ENCODE results near the gene HES3.

The HES3 gene

DNA sequence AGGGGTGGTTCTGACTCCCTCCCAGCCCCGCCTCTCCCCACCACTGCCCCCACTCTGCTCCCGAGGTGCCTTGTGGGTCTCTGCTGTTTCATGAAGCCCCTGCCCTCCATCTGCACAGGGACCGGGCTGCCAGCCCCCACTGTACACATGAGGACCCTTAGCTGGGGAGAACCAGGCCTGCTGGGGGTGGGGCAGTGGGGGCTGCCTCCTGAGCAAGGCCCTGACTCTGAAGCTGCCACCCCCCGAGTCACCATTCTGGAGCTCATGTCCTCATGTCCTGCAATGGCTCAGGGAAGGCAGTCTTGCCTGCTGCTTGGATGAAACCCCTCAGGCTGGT, 8.4 kb downstream of the HES3 start:
- H3K4me1 ChIP-seq (ENCODE audit: control insufficient read depth, insufficient read depth, low read length, poor library complexity, severe bottlenecking), result peaks cover 5% of the 10 kb centered on the region
- no peak for DNase-seq
- H3K27me3 ChIP-seq (replicated peaks; ENCODE audit: control insufficient read depth, insufficient read depth, low read length, poor library complexity, severe bottlenecking), result peaks cover 22% of the 10 kb centered on the region
- H3K27ac ChIP-seq (ENCODE audit: insufficient read depth, low read length, poor library complexity, severe bottlenecking), result no peak overlapping the region
- no peaks in the 10 kb centered on the region for H3K36me3 ChIP-seq (ENCODE audit: control insufficient read depth, insufficient read depth, low read length)
- H3K4me3 ChIP-seq (ENCODE audit: insufficient read depth, low read depth, low read length, poor library complexity, severe bottlenecking), result no peak overlapping the region
- no peaks in the 10 kb centered on the region for H3K9me3 ChIP-seq (ENCODE audit: control insufficient read depth, low read length)

DNA sequence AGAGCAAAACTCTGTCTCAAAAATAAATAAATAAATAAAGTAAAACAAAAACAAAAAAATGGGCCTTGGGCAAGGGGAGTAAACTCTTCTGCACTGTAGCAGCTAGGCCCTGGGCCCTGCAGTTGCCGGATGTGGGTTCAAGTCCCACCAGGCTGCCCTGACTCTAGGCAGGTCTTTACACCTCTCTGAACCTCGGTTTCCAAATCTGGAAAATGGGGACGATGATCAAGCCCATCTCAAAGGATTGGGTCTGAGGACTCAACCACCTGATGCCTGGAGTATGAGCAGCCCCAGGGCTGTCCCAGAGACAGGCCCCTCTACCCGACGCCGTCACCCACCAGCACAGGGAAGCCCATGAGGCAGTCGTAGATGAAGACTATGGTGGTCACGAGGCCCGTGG, 9.4 kb downstream of the HES3 start:
- no peak overlapping the region for H3K27ac ChIP-seq (ENCODE audit: insufficient read depth, low read length, poor library complexity, severe bottlenecking)
- peaks cover 13% of the 10 kb centered on the region for H3K27me3 ChIP-seq (replicated peaks; ENCODE audit: control insufficient read depth, insufficient read depth, low read length, poor library complexity, severe bottlenecking)
- no peaks in the 10 kb centered on the region for H3K9me3 ChIP-seq (ENCODE audit: control insufficient read depth, low read length)
- H3K36me3 ChIP-seq (ENCODE audit: control insufficient read depth, insufficient read depth, low read length), result no peaks in the 10 kb centered on the region
- H3K4me3 ChIP-seq (ENCODE audit: insufficient read depth, low read depth, low read length, poor library complexity, severe bottlenecking), result no peak overlapping the region
- peaks cover 5% of the 10 kb centered on the region for H3K4me1 ChIP-seq (ENCODE audit: control insufficient read depth, insufficient read depth, low read length, poor library complexity, severe bottlenecking)
- no peak for DNase-seq

DNA sequence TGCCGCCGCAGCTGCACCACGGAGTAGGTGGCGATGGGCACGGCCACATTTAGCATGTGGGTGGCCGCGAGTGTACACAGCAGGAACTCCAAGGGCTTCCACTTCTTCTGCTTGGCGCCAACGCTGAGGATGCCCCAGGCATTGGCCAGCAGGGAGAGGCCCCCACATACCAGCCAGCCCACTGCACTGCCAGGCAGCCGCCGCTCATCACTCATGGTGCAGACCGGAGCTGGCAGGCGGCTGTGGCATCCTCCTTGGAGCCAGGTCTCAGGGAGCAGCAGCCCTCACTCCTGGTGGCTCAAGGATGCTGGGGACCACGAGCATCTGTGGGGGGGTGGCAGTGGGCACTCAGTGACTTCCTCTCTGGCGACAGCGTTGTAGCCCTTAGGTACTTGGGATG, 10.7 kb downstream of the HES3 start:
- H3K27ac ChIP-seq (ENCODE audit: insufficient read depth, low read length, poor library complexity, severe bottlenecking), result no peak overlapping the region
- no peaks in the 10 kb centered on the region for H3K9me3 ChIP-seq (ENCODE audit: control insufficient read depth, low read length)
- H3K36me3 ChIP-seq (ENCODE audit: control insufficient read depth, insufficient read depth, low read length), result no peaks in the 10 kb centered on the region
- H3K4me3 ChIP-seq (ENCODE audit: insufficient read depth, low read depth, low read length, poor library complexity, severe bottlenecking), result no peak overlapping the region
- peaks cover 6% of the 10 kb centered on the region for H3K27me3 ChIP-seq (replicated peaks; ENCODE audit: control insufficient read depth, insufficient read depth, low read length, poor library complexity, severe bottlenecking)
- no peak for DNase-seq
- peaks cover 5% of the 10 kb centered on the region for H3K4me1 ChIP-seq (ENCODE audit: control insufficient read depth, insufficient read depth, low read length, poor library complexity, severe bottlenecking)

DNA sequence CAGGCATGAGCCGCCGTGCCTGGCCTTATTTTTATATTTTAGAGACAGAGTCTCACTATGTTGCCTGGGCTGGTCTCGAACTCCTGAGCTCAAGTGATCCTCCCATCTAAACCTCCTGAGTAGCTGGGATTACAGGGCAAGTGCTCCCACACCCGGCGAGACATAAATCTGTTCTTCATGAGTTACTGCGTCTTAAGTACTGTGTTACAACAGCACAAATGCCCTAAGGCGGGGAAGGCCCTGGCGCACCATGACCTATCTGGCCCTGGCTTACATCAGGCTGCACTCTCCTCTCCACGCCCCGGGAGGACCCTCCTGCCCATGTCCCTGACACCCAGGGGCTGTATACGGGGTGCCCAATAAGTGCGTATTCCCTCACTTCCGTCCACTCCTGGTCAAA, 12.7 kb downstream of the HES3 start:
- Histone ChIP-seq H3K4me1 (ENCODE audit: control insufficient read depth, insufficient read depth, low read length, poor library complexity, severe bottlenecking) (peaks cover 14% of the 10 kb centered on the region), H3K4me3 (ENCODE audit: insufficient read depth, low read depth, low read length, poor library complexity, severe bottlenecking) (no peak overlapping the region), H3K36me3 (ENCODE audit: control insufficient read depth, insufficient read depth, low read length) (no peaks in the 10 kb centered on the region), H3K27me3 (replicated peaks; ENCODE audit: control insufficient read depth, insufficient read depth, low read length, poor library complexity, severe bottlenecking) (no peaks in the 10 kb centered on the region), H3K27ac (ENCODE audit: insufficient read depth, low read length, poor library complexity, severe bottlenecking) (no peak overlapping the region), H3K9me3 (ENCODE audit: control insufficient read depth, low read length) (no peaks in the 10 kb centered on the region)
- no peak for DNase-seq

DNA sequence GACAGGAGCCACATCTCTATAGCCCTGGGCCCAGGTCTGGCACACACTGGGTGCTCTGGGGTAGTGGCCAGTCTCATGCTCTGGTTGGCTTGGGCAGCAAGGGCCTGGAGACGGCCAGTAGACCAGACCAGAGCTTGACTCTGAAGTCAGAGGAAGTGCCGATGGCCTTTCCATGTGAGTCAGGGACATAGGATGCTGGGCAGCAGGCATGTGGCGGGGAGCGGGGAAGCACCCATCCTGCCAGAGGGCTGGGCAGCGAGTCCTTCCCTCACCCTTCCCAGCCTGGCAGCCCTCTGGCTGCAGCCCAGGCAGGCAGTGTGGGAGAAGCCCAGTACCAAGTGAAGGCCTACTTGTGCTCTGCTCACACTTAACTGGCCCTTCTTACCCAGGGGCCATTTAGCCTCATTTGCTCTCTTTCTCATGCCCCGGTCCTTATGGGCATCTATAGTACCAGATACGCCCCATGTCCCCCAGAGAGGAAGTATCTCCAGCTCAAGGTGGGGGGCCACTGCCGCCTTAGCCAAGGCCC, 13.6 kb downstream of the HES3 start:
- H3K4me3 ChIP-seq (ENCODE audit: insufficient read depth, low read depth, low read length, poor library complexity, severe bottlenecking), result no peak overlapping the region
- no peak overlapping the region for H3K27ac ChIP-seq (ENCODE audit: insufficient read depth, low read length, poor library complexity, severe bottlenecking)
- H3K9me3 ChIP-seq (ENCODE audit: control insufficient read depth, low read length), result no peaks in the 10 kb centered on the region
- DNase-seq, result no peak
- H3K36me3 ChIP-seq (ENCODE audit: control insufficient read depth, insufficient read depth, low read length), result no peaks in the 10 kb centered on the region
- no peaks in the 10 kb centered on the region for H3K27me3 ChIP-seq (replicated peaks; ENCODE audit: control insufficient read depth, insufficient read depth, low read length, poor library complexity, severe bottlenecking)
- peaks cover 14% of the 10 kb centered on the region for H3K4me1 ChIP-seq (ENCODE audit: control insufficient read depth, insufficient read depth, low read length, poor library complexity, severe bottlenecking)

DNA sequence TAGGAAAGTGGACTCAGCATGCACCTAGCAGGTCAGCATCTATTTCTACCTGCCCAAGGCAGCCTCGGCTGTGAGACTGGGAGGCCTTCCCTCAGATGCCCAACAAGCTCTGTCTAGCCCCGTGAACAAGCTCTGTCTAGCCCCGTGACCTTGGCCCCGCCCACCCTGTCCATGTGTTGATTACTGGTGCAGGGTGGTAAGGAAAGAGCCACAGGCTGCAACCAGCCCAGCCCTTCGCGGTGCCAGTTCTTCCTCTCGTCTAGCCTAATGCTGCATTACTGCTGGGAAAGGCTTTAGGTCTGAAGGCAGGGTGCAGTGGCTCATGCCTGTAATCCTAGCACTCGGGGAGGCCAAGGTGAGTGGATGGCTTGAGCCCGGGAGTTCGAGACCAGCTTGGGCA, 14.7 kb downstream of the HES3 start:
- Histone ChIP-seq H3K4me1 (ENCODE audit: control insufficient read depth, insufficient read depth, low read length, poor library complexity, severe bottlenecking) (peaks cover 14% of the 10 kb centered on the region), H3K27ac (ENCODE audit: insufficient read depth, low read length, poor library complexity, severe bottlenecking) (no peak overlapping the region), H3K27me3 (replicated peaks; ENCODE audit: control insufficient read depth, insufficient read depth, low read length, poor library complexity, severe bottlenecking) (no peaks in the 10 kb centered on the region), H3K4me3 (ENCODE audit: insufficient read depth, low read depth, low read length, poor library complexity, severe bottlenecking) (no peak overlapping the region), H3K36me3 (ENCODE audit: control insufficient read depth, insufficient read depth, low read length) (no peaks in the 10 kb centered on the region), H3K9me3 (ENCODE audit: control insufficient read depth, low read length) (no peaks in the 10 kb centered on the region)
- DNase-seq, result no peak

DNA sequence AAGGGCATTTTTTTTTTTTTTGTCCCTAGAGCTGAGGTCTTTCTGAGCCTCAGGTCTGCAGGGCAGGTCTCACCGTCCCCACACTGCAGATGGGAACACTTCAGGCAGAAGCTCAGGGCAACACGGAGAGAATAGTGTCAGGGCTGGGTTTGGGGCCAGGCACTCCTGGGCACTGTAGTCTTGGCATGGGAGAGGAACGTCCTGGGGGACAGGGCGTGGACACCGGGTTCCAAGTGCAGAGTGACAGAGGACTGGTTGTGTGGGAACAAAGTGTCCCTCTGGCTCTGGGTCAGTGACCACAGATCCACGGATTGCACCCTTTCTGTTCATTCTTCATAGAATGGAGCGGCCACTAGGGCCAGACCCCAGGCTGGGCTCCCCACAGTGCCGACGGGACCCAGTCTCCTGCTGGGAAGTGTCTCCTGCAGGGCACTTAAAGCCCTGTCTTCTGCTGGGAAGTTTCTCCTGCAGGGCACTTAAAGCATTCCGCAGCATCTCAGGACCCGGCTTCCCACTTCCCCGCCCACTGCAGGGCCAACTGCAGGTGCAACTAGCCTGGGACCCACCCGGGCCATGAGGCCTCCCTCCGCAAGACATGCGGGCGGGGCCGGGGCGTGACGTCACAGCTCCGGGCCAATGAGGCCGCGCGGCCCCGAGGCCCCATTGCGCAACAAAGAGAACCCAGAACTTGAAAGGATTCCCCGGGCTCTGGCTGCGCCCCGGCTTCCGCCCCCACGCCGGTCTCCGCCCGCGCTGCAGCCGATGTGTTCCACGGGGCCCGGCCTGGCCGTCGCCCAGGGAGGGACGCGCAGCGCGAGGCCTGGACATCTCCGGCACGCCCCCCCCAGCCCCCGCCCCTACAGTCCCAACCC, 15.7 kb downstream of the HES3 start:
- H3K4me3 ChIP-seq (ENCODE audit: insufficient read depth, low read depth, low read length, poor library complexity, severe bottlenecking), result peak overlapping the region; percentile 59
- peak; percentile 59 to 65 (median 60) for DNase-seq
- H3K36me3 ChIP-seq (ENCODE audit: control insufficient read depth, insufficient read depth, low read length), result no peaks in the 10 kb centered on the region
- H3K9me3 ChIP-seq (ENCODE audit: control insufficient read depth, low read length), result no peaks in the 10 kb centered on the region
- H3K27me3 ChIP-seq (replicated peaks; ENCODE audit: control insufficient read depth, insufficient read depth, low read length, poor library complexity, severe bottlenecking), result no peaks in the 10 kb centered on the region
- peaks cover 14% of the 10 kb centered on the region for H3K4me1 ChIP-seq (ENCODE audit: control insufficient read depth, insufficient read depth, low read length, poor library complexity, severe bottlenecking)
- H3K27ac ChIP-seq (ENCODE audit: insufficient read depth, low read length, poor library complexity, severe bottlenecking), result no peak overlapping the region

DNA sequence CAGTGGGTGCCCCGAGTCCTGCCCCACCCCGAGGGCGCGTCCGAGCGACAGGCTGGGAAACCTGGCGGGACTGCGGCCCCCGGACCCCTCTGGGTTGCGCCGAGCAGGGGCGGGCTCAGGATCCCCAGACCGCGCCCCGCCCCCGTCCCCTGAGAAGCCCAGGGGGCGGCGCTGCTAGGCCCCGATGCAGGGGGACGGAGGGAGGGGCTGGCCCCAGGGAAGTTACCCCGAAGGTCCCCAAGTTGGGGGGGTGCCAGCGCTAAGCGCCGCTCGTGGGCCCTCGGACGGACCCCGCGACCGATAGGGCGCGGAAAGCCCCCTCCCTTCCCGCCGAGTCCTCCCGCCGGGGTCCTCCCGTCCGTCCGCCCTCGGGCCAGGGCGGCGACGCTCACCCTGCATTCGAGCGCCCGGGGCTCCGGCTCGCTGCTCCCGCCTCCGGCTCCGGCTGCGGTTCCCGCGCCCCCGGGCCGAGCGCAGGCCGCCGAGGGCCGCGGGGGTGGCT, 16.5 kb downstream of the HES3 start:
- no peaks in the 10 kb centered on the region for H3K36me3 ChIP-seq (ENCODE audit: control insufficient read depth, insufficient read depth, low read length)
- no peaks in the 10 kb centered on the region for H3K9me3 ChIP-seq (ENCODE audit: control insufficient read depth, low read length)
- no peak for DNase-seq
- peaks cover 14% of the 10 kb centered on the region for H3K4me1 ChIP-seq (ENCODE audit: control insufficient read depth, insufficient read depth, low read length, poor library complexity, severe bottlenecking)
- no peaks in the 10 kb centered on the region for H3K27me3 ChIP-seq (replicated peaks; ENCODE audit: control insufficient read depth, insufficient read depth, low read length, poor library complexity, severe bottlenecking)
- H3K27ac ChIP-seq (ENCODE audit: insufficient read depth, low read length, poor library complexity, severe bottlenecking), result no peak overlapping the region
- peak overlapping the region; percentile 59 for H3K4me3 ChIP-seq (ENCODE audit: insufficient read depth, low read depth, low read length, poor library complexity, severe bottlenecking)

DNA sequence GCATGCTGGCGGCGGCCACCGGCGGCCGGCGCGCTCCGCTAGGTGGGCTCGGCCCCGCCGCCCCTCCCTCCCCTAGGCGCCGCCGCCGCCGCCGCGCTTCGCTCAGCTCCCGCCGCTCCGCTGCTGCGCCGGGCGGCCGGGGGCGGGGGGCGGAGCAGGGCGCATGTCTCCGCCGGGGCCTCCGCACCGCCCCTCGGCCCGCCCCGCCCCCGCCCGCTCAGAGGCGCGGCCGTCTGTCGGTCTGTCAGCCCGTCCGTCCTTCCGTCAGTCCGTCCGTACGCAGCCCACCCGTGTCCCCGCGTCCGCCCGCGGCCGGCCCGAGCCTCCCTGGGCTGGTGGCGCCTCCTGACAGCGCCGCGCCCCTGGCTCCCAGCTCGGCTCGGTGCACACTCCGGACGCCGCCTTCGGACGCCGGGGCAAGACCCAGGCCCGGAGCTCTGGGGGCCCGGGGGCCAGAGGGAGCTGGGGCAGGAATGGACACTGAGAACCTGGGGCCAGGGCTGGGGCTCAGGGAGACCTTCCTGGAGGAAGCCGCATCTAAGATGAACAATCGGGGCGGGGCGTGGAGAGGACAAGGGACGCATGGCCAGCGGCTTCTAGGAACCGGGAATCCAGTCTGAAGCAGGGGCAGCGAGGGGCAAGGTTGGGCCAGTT, 17.1 kb downstream of the HES3 start, which contains the start of gene GPR153:
Gene GPR153 (minus strand): TSS at position 138 of the 654 bp plus-strand sequence. CDS start 6,193 bp downstream, outside the sequence.
- H3K4me1 ChIP-seq (ENCODE audit: control insufficient read depth, insufficient read depth, low read length, poor library complexity, severe bottlenecking), result peaks cover 14% of the 10 kb centered on the region

DNA sequence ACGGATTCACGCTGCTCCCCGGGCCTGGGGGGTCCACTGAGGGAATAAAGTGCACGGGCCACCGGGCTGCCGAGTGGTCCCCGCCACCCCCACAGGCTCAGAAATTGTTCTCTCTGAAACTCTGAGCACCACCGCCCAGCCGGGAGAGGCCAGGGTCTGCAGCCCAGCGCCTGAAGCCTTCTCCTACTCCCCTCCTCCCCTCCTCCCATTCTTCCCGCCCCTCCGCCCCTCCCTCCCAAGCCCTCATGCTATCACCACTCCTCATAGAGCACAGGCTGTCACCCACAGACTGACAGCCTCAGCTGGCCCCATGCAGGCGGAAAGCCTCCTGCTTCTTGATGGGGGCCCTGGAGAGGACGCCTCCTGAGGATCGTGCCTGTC, 17.6 kb downstream of the HES3 start:
- no peak for DNase-seq
- H3K4me1 ChIP-seq (ENCODE audit: control insufficient read depth, insufficient read depth, low read length, poor library complexity, severe bottlenecking), result peaks cover 14% of the 10 kb centered on the region
- no peaks in the 10 kb centered on the region for H3K9me3 ChIP-seq (ENCODE audit: control insufficient read depth, low read length)
- H3K4me3 ChIP-seq (ENCODE audit: insufficient read depth, low read depth, low read length, poor library complexity, severe bottlenecking), result no peak overlapping the region
- no peaks in the 10 kb centered on the region for H3K27me3 ChIP-seq (replicated peaks; ENCODE audit: control insufficient read depth, insufficient read depth, low read length, poor library complexity, severe bottlenecking)
- no peak overlapping the region for H3K27ac ChIP-seq (ENCODE audit: insufficient read depth, low read length, poor library complexity, severe bottlenecking)
- no peaks in the 10 kb centered on the region for H3K36me3 ChIP-seq (ENCODE audit: control insufficient read depth, insufficient read depth, low read length)

More for the DNA sequence above, 17.1 kb downstream of the HES3 start, which contains the start of gene GPR153:
- H3K36me3 ChIP-seq (ENCODE audit: control insufficient read depth, insufficient read depth, low read length), result no peaks in the 10 kb centered on the region
- H3K4me3 ChIP-seq (ENCODE audit: insufficient read depth, low read depth, low read length, poor library complexity, severe bottlenecking), result peak within 1 kb of the TSS; percentile 59
- no peaks in the 10 kb centered on the region for H3K9me3 ChIP-seq (ENCODE audit: control insufficient read depth, low read length)
- DNase-seq, result peak in 1 of 3 donors; percentile 17
- no peak within 1 kb of the TSS for H3K27ac ChIP-seq (ENCODE audit: insufficient read depth, low read length, poor library complexity, severe bottlenecking)
- H3K27me3 ChIP-seq (replicated peaks; ENCODE audit: control insufficient read depth, insufficient read depth, low read length, poor library complexity, severe bottlenecking), result no peaks in the 10 kb centered on the region
